NCI-H2196 treated with DMSO at 0.1 percent for 48 hours (cell line): ENCODE data around the gene TMEM37.

Source experiments
- DNase-seq: peaks from one replicate; lab custom pipeline; 2025; ENCODE audit not compliant: unreplicated experiment; lab: John Stamatoyannopoulos, UW

TMEM37 gene

GRCh38 chr2:119476301-119477112 is 44.9 kb downstream of the TMEM37 start:
- peak; percentile 64 for DNase-seq

GRCh38 chr2:119477113-119477505 is 45.5 kb downstream of the TMEM37 start:
- DNase-seq, result no peak

- no peak for DNase-seq
These were observed 46.7 kb downstream of the TMEM37 start for GRCh38 chr2:119478188-119478977.

GRCh38 chr2:119478978-119479295 is 47.3 kb downstream of the TMEM37 start:
- no peak for DNase-seq

GRCh38 chr2:119480184-119480583 is 48.5 kb downstream of the TMEM37 start:
- no peak for DNase-seq

- DNase-seq, result no peak
These were observed 49.1 kb downstream of the TMEM37 start for GRCh38 chr2:119480718-119481142.

GRCh38 chr2:119481501-119482455 is 50.1 kb downstream of the TMEM37 start:
- DNase-seq, result no peak

- DNase-seq, result no peak
These were observed 51.1 kb downstream of the TMEM37 start for GRCh38 chr2:119482481-119483394.

- no peak for DNase-seq
These were observed 51.7 kb downstream of the TMEM37 start for GRCh38 chr2:119483395-119483753.

- no peak for DNase-seq
These were observed 52.5 kb downstream of the TMEM37 start for GRCh38 chr2:119483896-119484718.

GRCh38 chr2:119484834-119485233 is 53.2 kb downstream of the TMEM37 start:
- no peak for DNase-seq

- no peak for DNase-seq
These were observed 53.9 kb downstream of the TMEM37 start for GRCh38 chr2:119485336-119486110.

- no peak for DNase-seq
These were observed 54.7 kb downstream of the TMEM37 start for GRCh38 chr2:119486196-119486827.

- DNase-seq, result no peak
These were observed 55.2 kb downstream of the TMEM37 start for GRCh38 chr2:119486886-119487285.

GRCh38 chr2:119487434-119488244 is 56.0 kb downstream of the TMEM37 start:
- DNase-seq, result no peak
